ENCODE measurements around the gene TSPAN33.
"Not testable (repeated sequence)": the region's sequence is repeated elsewhere in the genome, so short reads cannot be mapped to it uniquely, and the experiment has no call there.

The TSPAN33 gene

DNA sequence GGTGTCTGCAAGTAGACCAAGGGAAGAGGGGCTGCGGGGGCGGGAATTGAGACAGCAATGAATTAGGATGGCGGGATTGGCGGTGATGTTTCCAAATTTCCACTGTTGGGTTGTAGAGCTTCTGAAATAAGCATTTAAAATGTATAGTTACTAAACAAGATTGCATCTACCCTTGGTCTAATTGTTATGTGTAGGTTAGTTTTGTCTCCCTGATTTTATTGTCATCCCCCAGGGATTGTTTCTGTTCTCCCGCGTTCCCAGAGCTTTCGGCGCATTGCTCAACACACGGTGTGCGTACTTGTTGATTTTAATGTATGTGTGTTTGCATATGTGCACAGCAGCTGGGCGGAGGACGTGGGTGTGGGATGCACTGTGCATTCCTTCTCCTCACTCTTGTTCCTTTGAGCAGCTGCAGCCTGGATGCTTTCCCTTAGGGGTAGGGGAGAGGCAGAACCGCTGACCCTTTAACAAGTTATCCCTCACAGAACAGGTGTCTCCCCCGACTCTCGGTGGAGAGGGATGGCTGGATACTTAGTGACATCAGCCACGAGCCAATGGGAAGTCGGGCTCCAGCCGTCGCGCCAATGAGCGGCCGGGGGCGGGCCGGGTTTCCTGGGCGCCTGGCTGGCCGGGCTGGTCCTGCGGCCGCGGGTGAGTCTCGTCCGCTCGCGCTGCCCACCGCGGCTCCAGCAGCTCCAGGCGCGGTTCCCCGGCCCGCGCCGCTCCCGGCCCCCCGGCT lies at the start of gene TSPAN33:
Gene TSPAN33 (plus strand): TSS at position 613 of the 739 bp plus-strand sequence. CDS start 274 bp downstream, outside the sequence.
- DNase-seq, result peak; percentile 37 to 76

DNA sequence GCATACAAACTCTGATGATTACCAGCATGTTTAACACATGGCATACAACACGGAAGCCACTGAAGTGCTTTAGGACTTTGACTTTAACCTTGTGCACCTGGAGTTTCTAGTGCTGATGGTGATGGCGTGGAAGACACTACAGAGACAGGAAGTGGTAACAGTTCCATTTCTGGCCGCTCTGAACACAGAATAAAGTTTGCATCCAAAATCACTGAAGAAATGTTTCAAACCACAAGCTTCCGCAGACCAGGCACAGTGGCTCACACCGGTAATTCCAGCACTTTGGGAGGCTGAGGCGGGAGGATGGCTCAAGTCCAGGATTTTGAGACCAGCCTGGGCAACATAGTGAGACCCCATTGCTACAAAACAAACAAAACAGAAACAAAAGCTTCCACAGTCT lies 49.2 kb upstream of the TSPAN33 start:
- no peak for DNase-seq

DNA sequence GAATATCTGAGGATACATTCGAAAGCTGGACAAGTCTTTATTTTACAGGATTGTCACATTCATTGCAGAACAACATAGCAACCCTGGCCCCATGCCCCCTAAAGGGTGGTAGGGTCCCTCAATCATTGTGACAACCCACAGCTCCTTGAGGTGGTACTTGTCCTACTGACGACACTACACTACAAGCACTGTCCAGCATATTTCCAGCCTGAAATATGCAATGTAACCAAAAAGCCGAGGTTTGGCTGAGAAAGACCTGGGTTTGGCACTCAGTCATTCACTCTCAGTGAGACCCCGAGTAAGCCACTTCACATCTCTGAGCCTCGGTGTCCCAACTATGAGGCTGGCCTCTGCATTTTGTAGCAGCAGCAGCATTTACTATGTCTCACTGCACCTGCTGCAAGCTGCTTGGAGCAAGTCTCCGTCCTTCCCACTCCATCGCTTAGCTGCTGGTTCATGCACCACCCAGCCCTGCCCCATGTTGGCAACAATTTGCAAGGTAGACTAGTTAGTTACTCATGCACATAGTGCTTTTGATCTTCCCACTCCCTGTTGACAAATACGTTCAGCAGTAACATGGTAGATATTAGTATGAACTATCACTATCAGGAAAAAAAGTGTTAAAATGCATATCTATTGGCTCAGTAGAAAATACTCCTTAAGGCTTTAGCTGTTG lies 46.0 kb upstream of the TSPAN33 start:
- no peak for DNase-seq

GRCh38 chr7:129100827-129101166 lies 43.7 kb upstream of the TSPAN33 start:
- DNase-seq, result no peak

DNA sequence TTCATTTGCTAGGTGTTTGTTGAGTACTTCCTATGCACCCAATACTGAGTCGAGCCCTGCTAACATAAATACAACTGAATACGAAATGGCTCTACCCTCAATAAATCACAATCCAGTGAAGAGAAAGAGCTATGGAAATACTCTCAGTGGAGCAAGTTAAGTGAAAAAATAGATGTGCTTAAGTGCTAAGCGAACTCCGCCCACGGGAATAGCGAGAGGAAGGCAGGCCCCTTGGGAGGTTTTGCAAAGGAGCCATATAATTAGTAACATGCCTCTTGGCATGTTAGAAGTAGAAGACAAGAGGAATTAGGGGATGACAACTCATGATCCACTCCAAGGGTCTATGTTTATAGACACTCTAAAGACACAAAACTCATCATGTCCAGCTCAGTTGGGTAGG lies 42.8 kb upstream of the TSPAN33 start:
- DNase-seq, result no peak

- no peak for DNase-seq
These were observed 40.8 kb upstream of the TSPAN33 start for GRCh38 chr7:129103561-129104324.

DNA sequence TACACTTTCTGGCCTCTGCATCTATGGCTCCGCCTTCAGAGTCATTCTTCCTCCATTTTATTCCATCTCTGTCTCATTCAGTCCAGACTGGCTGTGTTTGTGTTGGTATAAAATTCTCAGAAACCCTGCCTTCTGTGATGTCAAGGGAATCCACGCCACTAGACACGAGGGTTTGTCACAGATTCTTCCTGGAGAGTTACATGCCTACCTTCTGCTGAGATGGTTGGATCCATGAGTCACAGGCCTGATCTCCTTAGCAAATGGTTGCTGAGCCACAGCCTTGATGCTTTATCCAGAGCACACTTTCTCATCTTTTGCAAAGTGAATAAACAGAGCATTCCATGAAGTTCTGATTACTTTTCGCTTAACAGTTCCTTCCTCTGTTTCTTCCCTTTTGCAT lies 35.9 kb upstream of the TSPAN33 start:
- DNase-seq, result no peak

- DNase-seq, result no peak
These were observed 34.1 kb upstream of the TSPAN33 start for GRCh38 chr7:129110258-129110981.

DNA sequence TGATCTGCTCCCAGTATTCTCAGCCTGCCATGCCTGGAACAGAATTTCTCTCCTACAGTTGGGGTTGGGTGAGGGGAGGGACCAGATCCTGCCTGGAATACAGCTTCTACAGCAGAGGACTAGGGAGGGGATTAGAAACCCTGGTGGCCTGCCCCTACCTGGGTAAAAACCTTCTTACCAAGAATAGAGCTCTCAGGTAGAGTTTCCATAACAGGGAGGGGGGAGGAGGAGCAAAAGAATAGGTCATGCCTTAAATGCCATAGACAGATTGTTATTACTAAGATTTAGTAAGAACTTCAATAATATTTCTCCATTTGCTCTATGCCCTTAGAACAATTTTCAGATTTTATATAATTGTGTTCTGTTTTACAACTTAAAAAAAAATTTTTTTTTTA lies 33.5 kb upstream of the TSPAN33 start:
- DNase-seq, result no peak

DNA sequence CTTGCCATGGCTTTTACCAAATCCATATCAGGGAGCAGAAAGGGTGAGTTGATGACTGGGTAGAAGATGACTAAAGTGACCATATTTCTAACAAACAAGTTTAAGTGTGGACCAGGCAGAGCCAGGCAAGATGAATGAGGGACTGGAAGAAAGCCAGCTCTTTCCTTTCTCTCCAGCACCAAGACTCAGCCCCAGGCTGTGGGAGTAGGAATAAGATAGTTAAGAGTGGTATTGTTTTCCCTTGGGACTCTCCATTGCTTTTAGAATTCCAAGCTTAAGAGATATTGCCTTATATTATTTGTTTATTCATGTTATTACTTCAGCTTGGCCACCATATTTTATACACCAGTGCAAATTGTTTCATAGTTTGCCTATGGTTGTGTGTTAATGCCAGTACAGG lies 28.8 kb upstream of the TSPAN33 start:
- DNase-seq, result no peak

DNA sequence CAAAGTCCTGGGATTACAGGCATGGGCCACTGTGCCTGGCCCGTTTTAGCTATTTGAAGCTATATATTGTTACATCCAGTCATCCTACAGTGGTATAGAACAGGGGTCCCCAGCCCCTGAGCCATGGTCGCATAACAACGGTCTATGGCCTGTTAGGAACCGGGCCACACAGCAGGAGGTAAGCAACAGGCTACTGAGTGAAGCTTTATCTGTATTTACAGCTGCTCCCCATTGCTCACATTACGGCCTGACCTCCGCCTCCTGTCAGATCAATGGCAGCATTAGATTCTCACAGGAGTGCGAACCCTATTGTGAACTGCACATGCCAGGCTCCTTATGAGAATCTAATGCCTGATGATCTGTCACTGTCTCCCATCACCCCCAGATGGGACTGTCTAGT lies 26.3 kb upstream of the TSPAN33 start:
- DNase-seq, result no peak

- DNase-seq, result no peak
These were observed 25.5 kb upstream of the TSPAN33 start for GRCh38 chr7:129118976-129119375.

DNA sequence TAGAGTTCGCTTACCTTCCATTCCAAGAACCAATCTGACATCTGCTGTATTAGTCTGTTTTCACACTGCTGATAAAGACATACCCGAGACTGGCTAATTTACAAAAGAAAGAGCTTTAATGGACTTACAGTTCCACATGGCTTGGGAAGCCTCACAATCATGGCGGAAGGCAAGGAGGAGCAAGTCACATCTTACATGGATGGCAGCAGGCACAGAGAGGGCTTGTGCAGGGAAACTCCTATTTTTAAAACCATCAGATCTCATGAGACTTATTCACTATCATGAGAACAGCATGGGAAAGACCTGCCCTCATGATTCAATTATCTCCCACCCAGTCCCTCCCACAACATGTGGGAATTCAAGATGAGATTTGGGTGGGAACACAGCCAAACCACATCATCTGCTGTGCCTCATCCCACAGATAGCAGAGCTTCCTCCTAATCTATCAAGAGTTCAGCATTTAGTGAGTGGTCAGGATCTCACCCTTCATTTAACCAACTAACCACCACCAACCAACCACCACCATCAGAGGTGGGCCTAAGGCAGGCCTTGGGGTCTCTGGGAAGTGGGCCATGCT lies 22.9 kb upstream of the TSPAN33 start:
- DNase-seq, result not testable (repeated sequence)

DNA sequence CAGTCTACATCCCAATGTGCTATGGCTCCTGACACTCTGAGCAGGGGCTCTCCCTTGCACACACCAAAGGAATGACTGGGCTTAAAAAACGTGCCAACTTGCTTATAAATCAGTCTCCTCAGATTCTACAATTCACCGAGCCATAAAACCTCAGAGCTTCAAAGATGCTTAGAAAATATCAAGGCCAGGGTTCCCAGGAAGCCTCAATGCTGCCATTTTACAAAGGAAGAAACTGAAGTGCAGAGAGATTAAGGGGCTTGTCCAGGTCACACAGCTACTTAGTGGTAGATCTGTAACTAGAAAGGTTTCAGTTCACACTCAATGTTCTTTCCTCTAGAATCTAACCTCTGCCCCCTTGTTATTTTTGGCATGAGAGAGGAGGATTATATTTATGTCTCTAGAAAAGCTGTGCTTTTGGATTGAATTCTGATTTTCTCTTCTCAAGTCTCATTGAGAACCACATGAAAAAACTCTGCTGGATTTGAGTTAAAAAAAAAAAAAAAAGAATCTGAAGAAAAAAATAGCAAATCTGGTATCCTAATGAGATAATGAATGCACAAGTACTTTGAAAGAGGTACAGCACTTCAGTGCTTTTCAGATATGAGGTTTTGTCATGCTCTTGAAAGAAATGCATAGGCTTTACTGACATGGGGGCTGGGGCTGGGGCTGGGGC lies 22.3 kb upstream of the TSPAN33 start:
- no peak for DNase-seq

GRCh38 chr7:129122751-129123509 lies 21.6 kb upstream of the TSPAN33 start:
- no peak for DNase-seq

GRCh38 chr7:129123510-129123857 lies 21.0 kb upstream of the TSPAN33 start:
- no peak for DNase-seq

DNA sequence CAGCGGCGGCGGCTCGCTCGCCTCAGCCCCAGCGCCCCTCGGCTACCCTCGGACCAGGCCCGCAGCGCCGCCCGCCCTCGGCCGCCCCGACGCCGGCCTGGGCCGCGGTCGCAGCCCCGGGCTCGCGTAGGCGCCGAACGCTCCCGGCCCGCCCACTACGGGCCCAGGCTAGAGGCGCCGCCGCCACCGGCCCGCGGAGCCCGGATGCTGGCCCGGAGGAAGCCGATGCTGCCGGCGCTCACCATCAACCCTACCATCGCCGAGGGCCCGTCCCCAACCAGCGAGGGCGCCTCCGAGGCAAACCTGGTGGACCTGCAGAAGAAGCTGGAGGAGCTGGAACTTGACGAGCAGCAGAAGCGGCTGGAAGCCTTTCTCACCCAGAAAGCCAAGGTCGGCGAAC lies 18.2 kb upstream of the TSPAN33 start:
- DNase-seq, result no peak

GRCh38 chr7:129127154-129127553 lies 17.4 kb upstream of the TSPAN33 start:
- no peak for DNase-seq

DNA sequence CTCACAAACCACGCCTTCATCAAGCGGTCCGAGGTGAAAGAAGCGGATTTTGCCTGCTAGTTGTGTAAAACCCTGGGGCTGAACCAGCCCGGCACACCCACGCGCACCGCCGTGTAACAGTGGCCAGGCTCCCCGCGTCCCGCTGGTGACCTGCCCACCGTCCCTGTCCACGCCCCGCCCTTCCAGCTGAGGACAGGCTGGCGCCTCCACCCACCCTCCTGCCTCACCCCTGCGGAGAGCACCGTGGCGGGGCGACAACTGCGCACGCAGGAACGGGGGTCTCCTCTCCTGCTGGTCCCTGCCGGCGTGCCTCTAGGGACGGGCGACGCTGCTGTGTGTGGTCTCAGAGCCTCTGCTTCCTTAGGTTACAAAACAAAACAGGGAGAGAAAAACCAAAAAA lies 16.9 kb upstream of the TSPAN33 start:
- DNase-seq, result no peak

DNA sequence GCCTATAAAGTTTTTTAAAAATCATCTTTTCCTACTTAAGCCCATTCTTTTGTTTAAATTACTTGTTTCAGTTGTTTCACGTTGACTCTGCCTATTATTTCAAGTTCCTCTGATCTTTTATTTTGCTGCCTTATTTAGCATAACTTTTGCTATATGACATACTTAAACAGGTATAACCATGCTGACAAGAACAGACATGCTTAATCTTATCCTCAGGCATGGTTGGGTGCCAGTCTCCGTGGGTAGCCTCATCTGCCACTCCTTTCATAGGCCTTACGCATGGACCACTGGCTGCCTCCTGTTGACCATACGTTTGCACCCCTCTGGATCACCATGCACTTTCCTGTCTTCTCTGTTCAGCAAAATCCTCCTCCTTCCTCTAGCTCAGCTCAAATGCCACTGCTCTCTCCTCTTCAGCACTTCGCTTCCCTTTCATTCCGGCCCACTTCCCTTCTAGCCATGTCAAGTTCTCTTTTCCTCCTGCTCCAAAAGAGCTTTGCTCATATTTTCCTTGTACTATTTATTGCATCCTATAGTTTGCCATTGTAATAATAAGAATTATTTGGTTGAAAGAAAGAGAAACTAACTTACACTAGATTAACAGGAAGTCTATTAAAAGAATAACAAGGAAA lies 10.0 kb upstream of the TSPAN33 start:
- no peak for DNase-seq
